HEK293 (cell line): ENCODE data around the gene TMPRSS6.

Experiments
- CTCF ChIA-PET: fragments of 350-600 bp; formaldehyde crosslinking; extraction: SDS; loops from one replicate; lab custom pipeline; 2021; ENCODE audit warnings: antibody characterized with exemption; lab: Yijun Ruan, JAX
- POLR2A ChIA-PET: fragments of 300-600 bp; formaldehyde crosslinking; extraction: SDS; loops from one replicate; lab custom pipeline; 2020; ENCODE audit warnings: antibody characterized with exemption, inconsistent platforms; lab: Yijun Ruan, JAX
- H3K27ac ChIP-seq: fragments of 200-500 bp; sonication (Bioruptor generic); 2 replicates; pipeline ENCODE4 v1.5.1; 2014; ENCODE audit warnings: low read depth, low read length, control low read depth, inconsistent platforms; ENCODE audit errors: extremely low read depth
- H3K36me3 ChIP-seq, 2 experiments: fragments of 200-500 bp in 1 of 2; sonication (Bioruptor generic) in 1 of 2; 1 replicate in 1 of 2; 2 replicates in 1 of 2; pipeline ENCODE4 v1.5.1; 2014 to 2017; ENCODE audit warnings: inconsistent platforms in 2 of 2, low read length in 2 of 2; ENCODE audit not compliant: control insufficient read depth in 2 of 2, insufficient read depth in 1 of 2
- H3K4me1 ChIP-seq: fragments of 200-500 bp; sonication (Bioruptor generic); 2 replicates; pipeline ENCODE4 v1.5.1; 2014; ENCODE audit warnings: mild to moderate bottlenecking, low read length, inconsistent platforms; ENCODE audit not compliant: control insufficient read depth, insufficient read depth
- H3K4me3 ChIP-seq: 2 replicates; pipeline ENCODE4 v1.5.1; 2011; ENCODE audit warnings: low read depth, mild to moderate bottlenecking, control low read depth, low read length, moderate library complexity
- H3K9me3 ChIP-seq: fragments of 200-500 bp; sonication (Bioruptor generic); 2 replicates; pipeline ENCODE4 v1.5.1; 2014; ENCODE audit warnings: low read depth, low read length, inconsistent platforms; ENCODE audit not compliant: control insufficient read depth, insufficient read depth
- OSR2 ChIP-seq: fragments of 450-650 bp; formaldehyde crosslinking; IDR thresholded peaks from 2 replicates; pipeline ENCODE4 v1.5.1; 2016; ENCODE audit warnings: missing biosample characterization, missing genetic modification characterization
- PRDM2 ChIP-seq: fragments of 450-650 bp; formaldehyde crosslinking; IDR thresholded peaks from 2 replicates; pipeline ENCODE4 v1.5.1; 2016; ENCODE audit warnings: missing biosample characterization, missing genetic modification characterization, borderline replicate concordance
- SP2 ChIP-seq: fragments of 450-650 bp; formaldehyde crosslinking; IDR thresholded peaks from 2 replicates; pipeline ENCODE4 v1.5.1; 2016; ENCODE audit warnings: missing biosample characterization, missing genetic modification characterization
- ZBTB26 ChIP-seq: fragments of 450-650 bp; formaldehyde crosslinking; optimal IDR thresholded peaks from 2 replicates; pipeline ENCODE3; 2016; ENCODE audit warnings: missing biosample characterization, mild to moderate bottlenecking, missing genetic modification characterization
- ZBTB48 ChIP-seq: fragments of 450-650 bp; formaldehyde crosslinking; IDR thresholded peaks from 2 replicates; pipeline ENCODE4 v1.5.1; 2016; ENCODE audit warnings: missing biosample characterization, missing genetic modification characterization
- ZFP69B ChIP-seq: fragments of 450-650 bp; formaldehyde crosslinking; IDR thresholded peaks from 2 replicates; pipeline ENCODE4 v1.5.1; 2016; ENCODE audit warnings: missing biosample characterization, missing genetic modification characterization
- ZNF175 ChIP-seq: fragments of 450-650 bp; formaldehyde crosslinking; IDR thresholded peaks from 2 replicates; pipeline ENCODE4 v1.5.1; 2016; ENCODE audit warnings: missing biosample characterization, missing genetic modification characterization
- ZNF211 ChIP-seq: fragments of 450-650 bp; formaldehyde crosslinking; IDR thresholded peaks from 2 replicates; pipeline ENCODE4 v1.5.1; 2016; ENCODE audit warnings: low read depth, missing biosample characterization, missing genetic modification characterization
- ZNF324 ChIP-seq: fragments of 450-650 bp; formaldehyde crosslinking; IDR thresholded peaks from 2 replicates; pipeline ENCODE4 v1.5.1; 2016; ENCODE audit warnings: missing biosample characterization, missing genetic modification characterization
- ZNF362 ChIP-seq: fragments of 450-650 bp; formaldehyde crosslinking; IDR thresholded peaks from 2 replicates; pipeline ENCODE4 v1.5.1; 2016; ENCODE audit warnings: missing biosample characterization, missing genetic modification characterization
- ZNF37A ChIP-seq: fragments of 450-650 bp; IDR thresholded peaks from 2 replicates; pipeline ENCODE4 v1.5.1; 2018; ENCODE audit warnings: missing biosample characterization, missing genetic modification characterization
- ZNF416 ChIP-seq: fragments of 450-650 bp; formaldehyde crosslinking; IDR thresholded peaks from 2 replicates; pipeline ENCODE4 v1.5.1; 2016; ENCODE audit warnings: missing biosample characterization, missing genetic modification characterization
- ZNF473 ChIP-seq: fragments of 450-650 bp; formaldehyde crosslinking; IDR thresholded peaks from 2 replicates; pipeline ENCODE4 v1.5.1; 2017; ENCODE audit warnings: missing biosample characterization, missing genetic modification characterization
- ZNF488 ChIP-seq: fragments of 450-650 bp; formaldehyde crosslinking; IDR thresholded peaks from 2 replicates; pipeline ENCODE4 v1.5.1; 2016; ENCODE audit warnings: missing biosample characterization, missing genetic modification characterization
- ZNF530 ChIP-seq: fragments of 450-650 bp; formaldehyde crosslinking; IDR thresholded peaks from 2 replicates; pipeline ENCODE4 v1.5.1; 2016; ENCODE audit warnings: low read depth, missing biosample characterization, missing genetic modification characterization
- ZNF571 ChIP-seq: fragments of 450-650 bp; formaldehyde crosslinking; IDR thresholded peaks from 2 replicates; pipeline ENCODE4 v1.5.0; 2017; ENCODE audit warnings: missing biosample characterization, missing genetic modification characterization
- ZNF600 ChIP-seq: fragments of 450-650 bp; formaldehyde crosslinking; IDR thresholded peaks from 2 replicates; pipeline ENCODE4 v1.5.1; 2016; ENCODE audit warnings: missing biosample characterization, missing genetic modification characterization
- ZNF701 ChIP-seq: fragments of 450-650 bp; formaldehyde crosslinking; IDR thresholded peaks from 2 replicates; pipeline ENCODE4 v1.5.1; 2016; ENCODE audit warnings: missing biosample characterization, missing genetic modification characterization
- ZNF747 ChIP-seq: fragments of 450-650 bp; formaldehyde crosslinking; IDR thresholded peaks from 2 replicates; pipeline ENCODE4 v1.5.1; 2016; ENCODE audit warnings: missing biosample characterization, missing genetic modification characterization
- ZNF768 ChIP-seq: fragments of 450-650 bp; formaldehyde crosslinking; IDR thresholded peaks from 2 replicates; pipeline ENCODE4 v1.5.1; 2018; ENCODE audit warnings: missing biosample characterization, mild to moderate bottlenecking, missing genetic modification characterization
- ZNF785 ChIP-seq: fragments of 450-650 bp; formaldehyde crosslinking; IDR thresholded peaks from 2 replicates; pipeline ENCODE4 v1.5.1; 2016; ENCODE audit warnings: missing biosample characterization, missing genetic modification characterization
- ZXDB ChIP-seq: fragments of 450-650 bp; formaldehyde crosslinking; IDR thresholded peaks from 2 replicates; pipeline ENCODE4 v1.5.1; 2016; ENCODE audit warnings: missing biosample characterization, missing genetic modification characterization
- TF ChIP-seq, protein P1 (sequence below): fragments of 450-650 bp; formaldehyde crosslinking; conservative IDR thresholded peaks from 2 replicates; pipeline ENCODE4 v1.5.1; 2016; ENCODE audit warnings: low read depth, missing biosample characterization, missing genetic modification characterization
- TF ChIP-seq, protein P2 (sequence below): fragments of 450-650 bp; formaldehyde crosslinking; IDR thresholded peaks from 2 replicates; pipeline ENCODE4 v1.5.0; 2017; ENCODE audit warnings: missing biosample characterization, missing genetic modification characterization, borderline replicate concordance

The TMPRSS6 gene

DNA sequence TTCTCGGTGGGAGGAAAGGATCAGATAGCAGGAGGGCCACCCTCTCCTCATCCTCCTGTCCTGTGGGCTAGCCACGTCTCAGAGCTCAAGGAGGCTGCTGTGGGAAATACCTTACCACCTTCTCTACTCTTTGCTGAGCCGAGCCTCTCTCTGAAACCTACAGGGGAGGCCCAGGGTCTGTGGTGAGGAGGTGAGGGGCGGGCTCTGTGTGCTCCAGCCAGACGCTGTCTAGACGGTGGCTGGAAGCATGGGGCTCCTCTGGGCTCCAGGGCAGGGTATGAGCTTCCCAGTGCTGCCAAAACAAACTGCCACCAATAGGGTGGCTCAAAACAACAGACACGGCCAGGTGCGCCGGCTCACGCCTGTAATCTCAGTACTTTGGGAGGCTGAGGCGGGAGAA is 5.5 kb upstream of the TMPRSS6 start (continued):
- TF ChIP-seq ZNF37A (no peak), ZNF473 (tag by site-specific recombination) (no peak), SP2 (no peak), ZNF785 (tag by site-specific recombination) (no peak), ZNF211 (tag by site-specific recombination) (no peak), ZNF324 (tag by site-specific recombination) (no peak), ZNF175 (tag by site-specific recombination) (no peak), ZNF747 (no peak)
- TF ChIP-seq, protein P1, sequence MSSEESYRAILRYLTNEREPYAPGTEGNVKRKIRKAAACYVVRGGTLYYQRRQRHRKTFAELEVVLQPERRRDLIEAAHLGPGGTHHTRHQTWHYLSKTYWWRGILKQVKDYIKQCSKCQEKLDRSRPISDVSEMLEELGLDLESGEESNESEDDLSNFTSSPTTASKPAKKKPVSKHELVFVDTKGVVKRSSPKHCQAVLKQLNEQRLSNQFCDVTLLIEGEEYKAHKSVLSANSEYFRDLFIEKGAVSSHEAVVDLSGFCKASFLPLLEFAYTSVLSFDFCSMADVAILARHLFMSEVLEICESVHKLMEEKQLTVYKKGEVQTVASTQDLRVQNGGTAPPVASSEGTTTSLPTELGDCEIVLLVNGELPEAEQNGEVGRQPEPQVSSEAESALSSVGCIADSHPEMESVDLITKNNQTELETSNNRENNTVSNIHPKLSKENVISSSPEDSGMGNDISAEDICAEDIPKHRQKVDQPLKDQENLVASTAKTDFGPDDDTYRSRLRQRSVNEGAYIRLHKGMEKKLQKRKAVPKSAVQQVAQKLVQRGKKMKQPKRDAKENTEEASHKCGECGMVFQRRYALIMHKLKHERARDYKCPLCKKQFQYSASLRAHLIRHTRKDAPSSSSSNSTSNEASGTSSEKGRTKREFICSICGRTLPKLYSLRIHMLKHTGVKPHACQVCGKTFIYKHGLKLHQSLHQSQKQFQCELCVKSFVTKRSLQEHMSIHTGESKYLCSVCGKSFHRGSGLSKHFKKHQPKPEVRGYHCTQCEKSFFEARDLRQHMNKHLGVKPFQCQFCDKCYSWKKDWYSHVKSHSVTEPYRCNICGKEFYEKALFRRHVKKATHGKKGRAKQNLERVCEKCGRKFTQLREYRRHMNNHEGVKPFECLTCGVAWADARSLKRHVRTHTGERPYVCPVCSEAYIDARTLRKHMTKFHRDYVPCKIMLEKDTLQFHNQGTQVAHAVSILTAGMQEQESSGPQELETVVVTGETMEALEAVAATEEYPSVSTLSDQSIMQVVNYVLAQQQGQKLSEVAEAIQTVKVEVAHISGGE (tag by site-specific recombination), result no peak

DNA sequence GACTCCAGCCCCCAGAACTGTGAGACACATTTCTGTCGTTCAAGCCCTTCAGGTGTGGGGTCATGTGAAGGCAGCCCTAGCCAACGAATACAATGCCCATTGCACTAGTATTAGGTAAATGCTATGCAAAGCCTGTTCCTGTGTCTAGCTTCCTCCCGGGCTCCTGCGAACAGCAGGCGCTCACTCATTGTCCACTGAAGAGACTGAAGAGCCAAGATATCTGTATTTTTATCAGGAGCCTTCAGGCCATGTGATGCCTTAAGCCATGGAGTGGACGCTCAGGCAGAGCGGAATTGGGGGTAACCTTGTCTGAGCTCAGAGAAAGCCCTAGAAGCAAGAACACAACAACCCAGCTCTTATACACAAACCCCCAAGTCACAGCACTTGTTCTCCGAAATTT is 4.2 kb upstream of the TMPRSS6 start:
- no peaks in the 10 kb centered on the region for H3K9me3 ChIP-seq
- H3K4me1 ChIP-seq, result no peaks in the 10 kb centered on the region
- no peak overlapping the region for H3K4me3 ChIP-seq
- no peak overlapping the region for H3K27ac ChIP-seq
- CTCF ChIA-PET, result interaction anchor here (1.5 kb wide), 1 partner anchor 87 kb away, joined by 7 read pairs; no protein-coding TSS in a partner anchor
- POLR2A ChIA-PET, result no interaction called here
- no peaks in the 10 kb centered on the region for H3K36me3 ChIP-seq
- no peak for TF ChIP-seq ZFP69B
- TF ChIP-seq ZBTB48, result no peak
- TF ChIP-seq ZNF488 (tag by site-specific recombination), result no peak
- TF ChIP-seq ZNF530 (tag by site-specific recombination), result no peak
- no peak for TF ChIP-seq OSR2 (tag by site-specific recombination)
- no peak for TF ChIP-seq PRDM2
- TF ChIP-seq ZNF701, result no peak
- TF ChIP-seq ZBTB26 (tag by site-specific recombination), result no peak
- no peak for TF ChIP-seq ZNF600
- TF ChIP-seq ZNF416 (tag by site-specific recombination), result no peak
- TF ChIP-seq, protein P2, sequence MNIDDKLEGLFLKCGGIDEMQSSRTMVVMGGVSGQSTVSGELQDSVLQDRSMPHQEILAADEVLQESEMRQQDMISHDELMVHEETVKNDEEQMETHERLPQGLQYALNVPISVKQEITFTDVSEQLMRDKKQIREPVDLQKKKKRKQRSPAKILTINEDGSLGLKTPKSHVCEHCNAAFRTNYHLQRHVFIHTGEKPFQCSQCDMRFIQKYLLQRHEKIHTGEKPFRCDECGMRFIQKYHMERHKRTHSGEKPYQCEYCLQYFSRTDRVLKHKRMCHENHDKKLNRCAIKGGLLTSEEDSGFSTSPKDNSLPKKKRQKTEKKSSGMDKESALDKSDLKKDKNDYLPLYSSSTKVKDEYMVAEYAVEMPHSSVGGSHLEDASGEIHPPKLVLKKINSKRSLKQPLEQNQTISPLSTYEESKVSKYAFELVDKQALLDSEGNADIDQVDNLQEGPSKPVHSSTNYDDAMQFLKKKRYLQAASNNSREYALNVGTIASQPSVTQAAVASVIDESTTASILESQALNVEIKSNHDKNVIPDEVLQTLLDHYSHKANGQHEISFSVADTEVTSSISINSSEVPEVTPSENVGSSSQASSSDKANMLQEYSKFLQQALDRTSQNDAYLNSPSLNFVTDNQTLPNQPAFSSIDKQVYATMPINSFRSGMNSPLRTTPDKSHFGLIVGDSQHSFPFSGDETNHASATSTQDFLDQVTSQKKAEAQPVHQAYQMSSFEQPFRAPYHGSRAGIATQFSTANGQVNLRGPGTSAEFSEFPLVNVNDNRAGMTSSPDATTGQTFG (tag by site-specific recombination), result no peak
- TF ChIP-seq ZNF571 (tag by site-specific recombination), result no peak
- TF ChIP-seq ZXDB, result no peak
- TF ChIP-seq ZNF768 (tag by site-specific recombination), result no peak
- TF ChIP-seq ZNF324 (tag by site-specific recombination), result no peak
- no peak for TF ChIP-seq ZNF362 (tag by site-specific recombination)
